Endothelial cell of umbilical vein (primary cell): ENCODE results near the gene FBXO22.

Experiments used
- POLR2A ChIP-seq: IDR thresholded peaks from 2 replicates; pipeline ENCODE4 v1.6.1; 2012; ENCODE audit warnings: low read depth, mild to moderate bottlenecking, control low read depth, low read length
- POLR2AphosphoS5 ChIP-seq: IDR thresholded peaks from 2 replicates; pipeline ENCODE4 v1.6.1; 2012; ENCODE audit warnings: low read depth, mild to moderate bottlenecking, control low read depth, low read length, moderate library complexity; ENCODE audit not compliant: insufficient read depth

GRCh38 chr15:75920079-75920478, 16.4 kb downstream of the FBXO22 start:
- no peak for TF ChIP-seq POLR2AphosphoS5
- TF ChIP-seq POLR2A = no peak
